ENCODE results near the gene CLNK. TPM values are rescaled to one million over a fixed set of nuclear protein-coding genes. Genes with fewer than 3 reads are reported as not detected.

The CLNK gene
- total and polyA plus RNA-seq, 4 donors = under 0.01 to 0.01 (median under 0.01) TPM; not detected in 1

- Histone ChIP-seq H3K27me3 (ENCODE audit: control insufficient read depth in 4 of 4, insufficient read depth in 4 of 4, low read length in 3 of 4) (no peaks in the 10 kb centered on the region), H3K36me3 (ENCODE audit: control insufficient read depth in 4 of 4, insufficient read depth in 3 of 4, low read depth in 1 of 4, low read length in 3 of 4) (no peaks in the 10 kb centered on the region), H3K9me3 (ENCODE audit: control insufficient read depth in 4 of 4, low read length in 3 of 4) (no peaks in the 10 kb centered on the region), H3K9ac (ENCODE audit: low read depth in 1 of 2, low read length in 2 of 2) (no peak overlapping the region), H3K27ac (ENCODE audit: low read depth in 1 of 2, low read length in 2 of 2) (no peak overlapping the region), H3K4me1 (ENCODE audit: control insufficient read depth in 4 of 4, insufficient read depth in 4 of 4, low read length in 3 of 4) (peaks cover 0 to 3% (median 0%) of the 10 kb centered on the region in 4 donors), H3K4me3 (ENCODE audit: low read depth in 1 of 3, low read length in 3 of 3) (no peak overlapping the region)
- DNase-seq (ENCODE audit: low spot score) = no peak
- TF ChIP-seq CTCF (IDR thresholded peaks at IDR 0.05; ENCODE audit: low read depth, low read length, missing input control) = no peak
- no peak for TF ChIP-seq JUND (IDR thresholded peaks at IDR 0.05)
- TF ChIP-seq HNF4A (conservative IDR thresholded peaks at IDR 0.05) = no peak
- TF ChIP-seq ATF3 (IDR thresholded peaks at IDR 0.05) = no peak
- no peak for TF ChIP-seq GABPA (IDR thresholded peaks at IDR 0.05 in 1 of 2, conservative IDR thresholded peaks at IDR 0.05 in 1 of 2)
- TF ChIP-seq FOXA1 (IDR thresholded peaks at IDR 0.05) = no peak
- TF ChIP-seq NR2F2 (IDR thresholded peaks at IDR 0.05) = no peak
- TF ChIP-seq SP1 (IDR thresholded peaks at IDR 0.05) = no peak
- no peak for TF ChIP-seq REST (IDR thresholded peaks at IDR 0.05)
- TF ChIP-seq RXRA (IDR thresholded peaks at IDR 0.05) = no peak
- 84% methylated on average over 10 of the region's 10 CpGs for WGBS
Observed at GRCh38 chr4:10593130-10593529, 91.4 kb downstream of the CLNK start.

GRCh38 chr4:10590896-10591295 is 93.7 kb downstream of the CLNK start:
- Histone ChIP-seq H3K4me1 (ENCODE audit: control insufficient read depth in 4 of 4, insufficient read depth in 4 of 4, low read length in 3 of 4) (peaks cover 0 to 3% (median 0%) of the 10 kb centered on the region in 4 donors), H3K4me3 (ENCODE audit: low read depth in 1 of 3, low read length in 3 of 3) (no peak overlapping the region), H3K27me3 (ENCODE audit: control insufficient read depth in 4 of 4, insufficient read depth in 4 of 4, low read length in 3 of 4) (no peaks in the 10 kb centered on the region), H3K36me3 (ENCODE audit: control insufficient read depth in 4 of 4, insufficient read depth in 3 of 4, low read depth in 1 of 4, low read length in 3 of 4) (no peaks in the 10 kb centered on the region), H3K27ac (ENCODE audit: low read depth in 1 of 2, low read length in 2 of 2) (no peak overlapping the region), H3K9ac (ENCODE audit: low read depth in 1 of 2, low read length in 2 of 2) (no peak overlapping the region), H3K9me3 (ENCODE audit: control insufficient read depth in 4 of 4, low read length in 3 of 4) (no peaks in the 10 kb centered on the region)
- TF ChIP-seq RXRA (IDR thresholded peaks at IDR 0.05) (no peak), FOXA1 (IDR thresholded peaks at IDR 0.05) (no peak), HNF4G (IDR thresholded peaks at IDR 0.05) (no peak), SP1 (IDR thresholded peaks at IDR 0.05) (no peak), CTCF (IDR thresholded peaks at IDR 0.05; ENCODE audit: low read depth, low read length, missing input control) (no peak), REST (IDR thresholded peaks at IDR 0.05) (no peak), ATF3 (IDR thresholded peaks at IDR 0.05) (no peak), MAX (IDR thresholded peaks at IDR 0.05) (no peak), FOXA2 (IDR thresholded peaks at IDR 0.05) (no peak)
- 71% methylated on average over 6 of the region's 6 CpGs for WGBS
- DNase-seq (ENCODE audit: low spot score) = no peak
